ENCODE data around the gene CENPT.

DNA sequence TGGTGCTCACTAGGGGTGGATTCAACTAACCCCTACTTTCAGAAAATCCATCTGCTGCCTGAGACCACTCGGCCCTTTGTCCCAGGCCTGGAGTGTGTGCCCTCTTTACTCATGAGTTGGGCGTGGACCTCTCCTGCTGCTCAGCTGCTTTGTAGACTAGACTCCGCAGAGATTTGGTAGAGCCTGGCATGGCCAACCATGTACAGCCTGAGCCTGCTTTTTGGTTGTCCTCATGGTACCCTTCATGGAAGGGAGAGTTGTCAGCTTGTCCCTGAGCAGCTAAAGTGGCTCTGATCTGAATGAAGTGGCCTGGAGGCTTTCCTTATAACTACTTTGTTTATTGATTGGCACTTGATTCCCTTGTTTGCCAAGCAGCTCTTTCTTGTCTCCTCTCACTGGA is 26.9 kb upstream of the CENPT start:
- TF ChIP-seq YY1 (IDR thresholded peaks at IDR 0.05; ENCODE audit: insufficient read depth, insufficient read length) (no peak), ZNF274 (IDR thresholded peaks at IDR 0.05; ENCODE audit: low read depth, low read length) (no peak), SUZ12 (IDR thresholded peaks at IDR 0.05; ENCODE audit: extremely low read depth, insufficient read depth, insufficient read length) (no peak)
